ENCODE results near the gene LYRM9. TPM values are rescaled to one million over a fixed set of nuclear protein-coding genes. Genes with fewer than 3 reads are reported as not detected.
"Not testable (repeated sequence)": the region's sequence is repeated elsewhere in the genome, so short reads cannot be mapped to it uniquely, and the experiment has no call there.

LYRM9 gene
- total RNA-seq, 1 experiment from 2014 or later = 0.64 TPM

DNA sequence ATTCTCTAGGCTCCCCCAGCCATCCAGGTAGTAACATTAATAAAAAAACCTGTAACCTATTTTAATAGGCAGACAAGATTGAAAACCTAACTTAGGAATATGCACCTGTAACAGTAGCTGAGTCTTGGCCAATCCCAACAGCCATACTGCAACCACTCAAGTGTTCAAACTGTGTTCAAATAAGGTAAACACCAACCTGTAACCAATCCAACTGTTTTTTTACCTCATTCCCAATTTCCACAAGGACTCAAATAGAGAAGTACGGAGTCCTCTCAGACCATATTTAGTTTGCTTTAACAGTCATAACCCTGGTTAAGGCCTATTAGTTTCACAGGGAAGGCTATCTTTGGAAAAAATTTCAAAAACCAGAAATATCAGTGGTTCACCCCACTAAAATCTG, 52.5 kb downstream of the LYRM9 start:
- DNase-seq (ENCODE audit: low spot score) = no peak

- DNase-seq (ENCODE audit: low spot score) = not testable (repeated sequence)
Observed at GRCh38 chr17:27840406-27840678, 52.8 kb downstream of the LYRM9 start.

- not testable (repeated sequence) for DNase-seq (ENCODE audit: low spot score)
Observed at GRCh38 chr17:27839571-27840405, 53.4 kb downstream of the LYRM9 start.

GRCh38 chr17:27838607-27839006, 54.6 kb downstream of the LYRM9 start:
- DNase-seq (ENCODE audit: low spot score) = not testable (repeated sequence)

DNA sequence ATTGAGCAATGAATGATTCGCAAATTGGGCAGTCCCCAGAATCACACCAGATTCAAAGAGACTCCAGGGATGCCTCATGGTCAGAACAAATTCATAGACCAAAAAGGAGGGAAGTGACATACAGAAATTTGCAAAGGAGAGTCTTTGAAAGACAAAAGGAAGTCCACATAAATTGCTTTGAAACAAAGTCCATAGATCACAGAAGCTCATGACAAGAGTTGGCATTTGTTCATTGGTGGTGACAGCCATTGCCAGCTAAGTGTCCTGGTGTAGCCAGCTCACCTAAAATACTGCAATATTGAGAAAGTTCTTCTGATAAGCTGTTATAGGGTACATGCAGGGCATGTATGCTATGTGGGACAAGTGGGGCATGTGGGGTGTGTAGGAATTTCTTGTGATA, 55.4 kb downstream of the LYRM9 start:
- DNase-seq (ENCODE audit: low spot score) = not testable (repeated sequence)

DNA sequence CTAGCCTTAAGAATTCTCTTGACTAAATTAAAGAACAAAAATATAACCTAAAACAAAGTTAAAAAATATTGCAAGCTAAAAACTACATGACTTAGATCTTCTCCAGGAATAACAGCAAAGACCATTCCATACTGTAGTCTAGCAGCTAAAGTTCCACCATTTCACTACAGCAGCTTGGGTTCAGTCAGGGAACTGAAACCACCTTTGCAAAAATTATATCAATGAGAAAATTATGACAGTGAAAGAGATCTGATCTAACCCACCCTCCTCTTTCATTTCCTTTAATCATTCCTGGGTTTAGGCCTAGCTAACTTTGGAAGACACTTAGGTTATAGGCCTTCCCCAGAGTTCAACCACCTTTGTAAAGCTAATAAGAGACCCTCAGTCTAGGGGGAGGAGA, 56.5 kb downstream of the LYRM9 start:
- no peak for DNase-seq (ENCODE audit: low spot score)

GRCh38 chr17:27834571-27834970, 58.6 kb downstream of the LYRM9 start:
- DNase-seq (ENCODE audit: low spot score) = no peak

- no peak for DNase-seq (ENCODE audit: low spot score)
Observed at GRCh38 chr17:27832831-27833230, 60.3 kb downstream of the LYRM9 start.

DNA sequence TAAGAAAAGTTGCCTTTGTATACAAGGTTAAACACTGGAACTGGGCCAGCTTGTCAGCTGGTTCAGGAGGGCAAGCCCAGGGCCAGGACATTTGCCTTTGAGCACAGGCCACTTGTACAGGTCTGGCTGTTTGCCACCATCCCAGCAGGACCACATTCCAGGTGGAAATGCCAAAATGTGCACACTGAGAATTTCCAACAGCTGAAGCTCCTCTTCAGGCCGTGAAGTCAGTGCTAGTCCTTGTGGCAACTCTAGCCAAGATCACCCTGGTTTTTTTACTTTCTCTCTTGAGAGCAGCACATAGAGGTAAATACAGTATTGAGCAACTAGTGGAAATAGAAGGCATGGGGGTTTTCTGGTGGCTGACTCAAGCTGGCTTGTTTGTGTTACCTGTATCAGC, 63.3 kb downstream of the LYRM9 start:
- not testable (repeated sequence) for DNase-seq (ENCODE audit: low spot score)

GRCh38 chr17:27829143-27829711, 63.9 kb downstream of the LYRM9 start:
- not testable (repeated sequence) for DNase-seq (ENCODE audit: low spot score)

Other genes with a start within 250 kb of the LYRM9 start
- gene NOS2, start 92.8 kb downstream of the LYRM9 start, total RNA-seq (2014; rRNA removed; shearing (Covaris generic)) = not detected in 2 replicates
- 13.0 and 17.7 TPM in 2 replicates for gene NLK, start 149.3 kb upstream of the LYRM9 start, total RNA-seq (2014; rRNA removed; shearing (Covaris generic))

Measured in HT-29 (cell line).